CD4-positive, alpha-beta T cell treated with Interleukin-6 for 4 hours (primary cell): ENCODE data around the gene TSPY10.
"Not testable (repeated sequence)": the region's sequence is repeated elsewhere in the genome, so short reads cannot be mapped to it uniquely, and the experiment has no call there.

Source experiments
- DNase-seq: peaks from one replicate; pipeline ENCODE4 v3.0.0-alpha.2; 2020; ENCODE audit warnings: mixed read lengths

TSPY10 gene, protein sequence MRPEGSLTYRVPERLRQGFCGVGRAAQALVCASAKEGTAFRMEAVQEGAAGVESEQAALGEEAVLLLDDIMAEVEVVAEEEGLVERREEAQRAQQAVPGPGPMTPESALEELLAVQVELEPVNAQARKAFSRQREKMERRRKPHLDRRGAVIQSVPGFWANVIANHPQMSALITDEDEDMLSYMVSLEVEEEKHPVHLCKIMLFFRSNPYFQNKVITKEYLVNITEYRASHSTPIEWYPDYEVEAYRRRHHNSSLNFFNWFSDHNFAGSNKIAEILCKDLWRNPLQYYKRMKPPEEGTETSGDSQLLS

DNA sequence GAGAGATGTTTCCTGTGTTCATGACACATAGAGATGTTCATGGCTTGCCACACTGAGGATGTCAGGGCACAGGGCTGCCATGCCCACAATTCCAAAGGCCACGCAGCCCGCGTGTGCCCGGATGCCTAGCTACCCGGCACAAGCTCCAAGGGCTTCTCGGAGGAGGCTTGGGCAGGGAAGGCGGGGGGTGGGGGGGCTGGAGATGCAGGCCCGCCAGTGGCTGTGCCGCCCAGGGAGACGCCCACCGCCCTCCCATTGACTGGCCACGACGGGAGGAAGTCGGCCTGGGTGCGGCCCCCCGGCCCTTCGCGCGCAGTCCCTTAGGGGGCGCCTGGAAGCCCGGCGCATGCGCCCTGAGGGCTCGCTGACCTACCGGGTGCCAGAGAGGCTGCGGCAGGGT is at the start of gene TSPY10:
TSS of gene TSPY10 (plus strand) at position 301 of the 400 bp plus-strand sequence. CDS start at position 347, 46 bp downstream.
- not testable (repeated sequence) for DNase-seq

DNA sequence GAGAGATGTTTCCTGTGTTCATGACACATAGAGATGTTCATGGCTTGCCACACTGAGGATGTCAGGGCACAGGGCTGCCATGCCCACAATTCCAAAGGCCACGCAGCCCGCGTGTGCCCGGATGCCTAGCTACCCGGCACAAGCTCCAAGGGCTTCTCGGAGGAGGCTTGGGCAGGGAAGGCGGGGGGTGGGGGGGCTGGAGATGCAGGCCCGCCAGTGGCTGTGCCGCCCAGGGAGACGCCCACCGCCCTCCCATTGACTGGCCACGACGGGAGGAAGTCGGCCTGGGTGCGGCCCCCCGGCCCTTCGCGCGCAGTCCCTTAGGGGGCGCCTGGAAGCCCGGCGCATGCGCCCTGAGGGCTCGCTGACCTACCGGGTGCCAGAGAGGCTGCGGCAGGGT is 40.7 kb upstream of the TSPY10 start, which contains the start of gene TSPY9:
TSS of gene TSPY9 (plus strand) at position 301 of the 400 bp plus-strand sequence. CDS start at position 347, 46 bp downstream.
- DNase-seq = not testable (repeated sequence)

- not testable (repeated sequence) for DNase-seq
Measured at GRCh38 chrY:9504396-9504795, 23.3 kb upstream of the TSPY10 start.

DNA sequence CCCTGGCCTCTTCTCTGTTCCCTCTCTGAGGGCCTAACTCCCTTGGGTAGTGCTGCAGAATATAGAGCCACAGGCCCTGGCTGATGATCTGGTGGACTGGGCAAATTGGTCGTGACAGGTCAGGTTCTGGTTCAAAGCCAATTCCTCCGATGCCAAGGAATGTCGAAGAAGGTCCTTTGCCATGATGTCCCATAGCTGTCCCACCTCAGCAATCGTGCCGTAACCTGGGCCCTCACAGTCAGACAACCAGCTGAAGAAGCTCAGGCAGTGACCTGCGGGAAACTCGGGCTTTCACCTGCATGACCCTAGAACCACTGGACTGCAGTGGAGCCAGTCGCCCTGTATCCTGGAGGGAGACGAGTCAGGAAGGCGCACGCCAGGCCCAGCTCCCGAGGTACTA is 11.4 kb upstream of the TSPY10 start:
- not testable (repeated sequence) for DNase-seq
